Vagina (tissue), 2 donors: ENCODE results near the gene MAN2A2.

Source experiments
- CTCF ChIP-seq, 3 experiments: fragments of 450-650 bp in 2 of 3; fragments of 200-600 bp in 1 of 3; sonication (generic) in 1 of 3; IDR thresholded peaks; one replicate each; pipeline ENCODE4 v1.5.1; 2017 to 2019; ENCODE audit warnings: antibody characterized with exemption in 3 of 3, mild to moderate bottlenecking in 2 of 3, moderate library complexity in 2 of 3
- POLR2A ChIP-seq, 2 donors: fragments of 450-650 bp; IDR thresholded peaks; one replicate each; pipeline ENCODE4 v1.6.1; 2017; ENCODE audit warnings: antibody characterized with exemption in 2 of 2, mild to moderate bottlenecking in 2 of 2, moderate library complexity in 2 of 2
- POLR2AphosphoS5 ChIP-seq, 2 donors: sonication (generic); formaldehyde crosslinking; IDR thresholded peaks; one replicate each; pipeline ENCODE4 v1.9.0; 2017; ENCODE audit warnings: antibody characterized with exemption in 2 of 2, mild to moderate bottlenecking in 2 of 2, low read depth in 1 of 2; ENCODE audit not compliant: insufficient read depth in 1 of 2

DNA sequence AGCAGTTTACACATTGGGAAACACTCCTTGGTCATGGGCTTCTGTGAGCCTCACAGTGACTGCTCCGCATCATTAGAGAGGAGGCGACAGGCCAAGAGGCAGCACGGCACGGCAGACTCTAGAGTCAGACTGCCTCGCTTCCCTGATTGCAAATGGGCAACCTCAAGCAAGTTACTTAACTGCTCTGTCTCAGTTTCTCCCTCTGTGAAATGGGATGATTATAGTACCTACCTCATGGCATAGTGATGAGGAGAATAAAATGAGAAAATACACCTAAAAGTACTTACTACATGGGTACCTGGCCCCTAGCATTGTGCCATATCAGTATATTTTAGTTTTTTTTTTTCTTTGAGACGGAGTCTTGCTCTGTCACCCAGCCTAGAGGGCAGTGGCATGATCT is 47.6 kb downstream of the MAN2A2 start:
- TF ChIP-seq CTCF (IDR thresholded peaks at IDR 0.05) (no peak), POLR2AphosphoS5 (IDR thresholded peaks at IDR 0.05; ENCODE audit: insufficient read depth in 1 of 2, low read depth in 1 of 2) (no peak), POLR2A (IDR thresholded peaks at IDR 0.05) (no peak)
